Osteocyte (in vitro differentiated cells): ENCODE results near the gene ANKRD55. TPM values are rescaled to one million over a fixed set of nuclear protein-coding genes. Genes with fewer than 3 reads are reported as not detected.

Source experiments
- DNase-seq: peaks from one replicate; pipeline ENCODE4 v3.0.0; 2021; ENCODE audit warnings: mixed read lengths; ENCODE audit not compliant: unreplicated experiment; ENCODE audit errors: extremely low spot score
- H3K27ac Mint-ChIP-seq: one replicate; pipeline ENCODE4 v1.8.0; 2021; ENCODE audit warnings: mild to moderate bottlenecking, mixed read lengths; ENCODE audit not compliant: unreplicated experiment
- H3K27me3 Mint-ChIP-seq: one replicate; pipeline ENCODE4 v1.8.0; 2021; ENCODE audit warnings: mixed read lengths; ENCODE audit not compliant: unreplicated experiment
- H3K36me3 Mint-ChIP-seq: one replicate; pipeline ENCODE4 v1.8.0; 2021; ENCODE audit warnings: mixed read lengths; ENCODE audit not compliant: unreplicated experiment
- H3K4me1 Mint-ChIP-seq: one replicate; pipeline ENCODE4 v1.8.0; 2021; ENCODE audit warnings: mixed read lengths; ENCODE audit not compliant: unreplicated experiment
- H3K4me3 Mint-ChIP-seq: one replicate; pipeline ENCODE4 v1.8.0; 2021; ENCODE audit warnings: mild to moderate bottlenecking, moderate library complexity, mixed read lengths; ENCODE audit not compliant: unreplicated experiment
- H3K9me3 Mint-ChIP-seq: one replicate; pipeline ENCODE4 v1.8.0; 2021; ENCODE audit warnings: mixed read lengths; ENCODE audit not compliant: unreplicated experiment
- total RNA-seq: library from RNA; stranded (reverse); gene quantifications from 2 replicates; pipeline ENCODE4 v1.2.1, GENCODE V29; 2021
- TF ChIP-seq, protein P1 (sequence below): fragments of 200-600 bp; sonication (generic); IDR thresholded peaks from 2 replicates; pipeline ENCODE4 v1.5.0; 2021; ENCODE audit warnings: antibody characterized with exemption, mild to moderate bottlenecking, moderate library complexity

Gene ANKRD55
- total RNA-seq, 1 donor from 2014 or later, result not detected

DNA sequence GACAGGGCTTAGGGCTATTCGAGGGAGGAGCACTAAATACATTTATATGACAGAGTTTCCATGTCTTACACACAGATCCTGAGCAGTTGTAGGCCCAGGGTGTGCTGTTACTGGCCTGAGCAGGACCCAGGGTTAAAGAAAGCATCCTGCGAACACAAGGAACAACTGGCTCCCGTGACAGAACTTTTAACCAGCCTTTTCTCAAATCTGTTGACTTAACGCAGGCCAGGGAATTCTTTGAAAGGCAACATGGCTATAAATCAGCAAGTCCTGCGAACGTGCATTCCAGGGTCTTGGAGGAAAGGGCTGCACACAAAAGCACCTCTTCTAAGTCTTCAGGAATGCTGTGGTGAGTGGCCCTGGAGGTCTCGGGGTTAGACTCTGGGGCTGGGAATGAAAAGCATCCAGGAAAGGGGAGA is 45.2 kb upstream of the ANKRD55 start:
- H3K4me1 Mint-ChIP-seq, result no peaks in the 10 kb centered on the region
- H3K27me3 Mint-ChIP-seq, result no peaks in the 10 kb centered on the region
- H3K36me3 Mint-ChIP-seq, result no peaks in the 10 kb centered on the region
- DNase-seq, result no peak
- no peak overlapping the region for H3K4me3 Mint-ChIP-seq
- peak overlapping the region; percentile 83 for H3K27ac Mint-ChIP-seq
- H3K9me3 Mint-ChIP-seq, result no peaks in the 10 kb centered on the region
- TF ChIP-seq, protein P1, sequence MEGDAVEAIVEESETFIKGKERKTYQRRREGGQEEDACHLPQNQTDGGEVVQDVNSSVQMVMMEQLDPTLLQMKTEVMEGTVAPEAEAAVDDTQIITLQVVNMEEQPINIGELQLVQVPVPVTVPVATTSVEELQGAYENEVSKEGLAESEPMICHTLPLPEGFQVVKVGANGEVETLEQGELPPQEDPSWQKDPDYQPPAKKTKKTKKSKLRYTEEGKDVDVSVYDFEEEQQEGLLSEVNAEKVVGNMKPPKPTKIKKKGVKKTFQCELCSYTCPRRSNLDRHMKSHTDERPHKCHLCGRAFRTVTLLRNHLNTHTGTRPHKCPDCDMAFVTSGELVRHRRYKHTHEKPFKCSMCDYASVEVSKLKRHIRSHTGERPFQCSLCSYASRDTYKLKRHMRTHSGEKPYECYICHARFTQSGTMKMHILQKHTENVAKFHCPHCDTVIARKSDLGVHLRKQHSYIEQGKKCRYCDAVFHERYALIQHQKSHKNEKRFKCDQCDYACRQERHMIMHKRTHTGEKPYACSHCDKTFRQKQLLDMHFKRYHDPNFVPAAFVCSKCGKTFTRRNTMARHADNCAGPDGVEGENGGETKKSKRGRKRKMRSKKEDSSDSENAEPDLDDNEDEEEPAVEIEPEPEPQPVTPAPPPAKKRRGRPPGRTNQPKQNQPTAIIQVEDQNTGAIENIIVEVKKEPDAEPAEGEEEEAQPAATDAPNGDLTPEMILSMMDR, result no peak

DNA sequence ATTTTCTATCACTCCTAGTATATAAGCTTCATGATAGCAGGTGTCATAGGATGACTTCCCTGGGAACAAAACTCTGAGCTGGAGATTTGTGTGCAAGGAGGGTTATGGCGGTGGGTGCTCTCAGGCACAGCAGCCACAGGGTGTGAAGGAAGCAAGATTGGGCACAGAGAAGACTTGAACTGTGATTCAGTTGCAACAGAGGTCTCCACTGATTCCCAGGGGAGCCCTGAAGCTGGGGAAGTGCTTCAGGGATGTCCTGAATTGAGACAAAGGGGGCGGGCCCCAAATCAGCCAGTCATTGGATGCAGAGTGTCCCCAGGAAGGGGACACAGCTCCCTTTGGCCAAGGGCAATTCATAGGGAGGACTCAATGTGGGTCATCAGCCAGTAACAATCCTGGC is 44.4 kb upstream of the ANKRD55 start:
- no peak for DNase-seq
- Mint-ChIP-seq H3K36me3 (no peaks in the 10 kb centered on the region), H3K9me3 (no peaks in the 10 kb centered on the region), H3K27me3 (no peaks in the 10 kb centered on the region), H3K4me3 (no peak overlapping the region), H3K4me1 (no peaks in the 10 kb centered on the region), H3K27ac (peak overlapping the region; percentile 83)
- TF ChIP-seq, protein P1, result no peak

DNA sequence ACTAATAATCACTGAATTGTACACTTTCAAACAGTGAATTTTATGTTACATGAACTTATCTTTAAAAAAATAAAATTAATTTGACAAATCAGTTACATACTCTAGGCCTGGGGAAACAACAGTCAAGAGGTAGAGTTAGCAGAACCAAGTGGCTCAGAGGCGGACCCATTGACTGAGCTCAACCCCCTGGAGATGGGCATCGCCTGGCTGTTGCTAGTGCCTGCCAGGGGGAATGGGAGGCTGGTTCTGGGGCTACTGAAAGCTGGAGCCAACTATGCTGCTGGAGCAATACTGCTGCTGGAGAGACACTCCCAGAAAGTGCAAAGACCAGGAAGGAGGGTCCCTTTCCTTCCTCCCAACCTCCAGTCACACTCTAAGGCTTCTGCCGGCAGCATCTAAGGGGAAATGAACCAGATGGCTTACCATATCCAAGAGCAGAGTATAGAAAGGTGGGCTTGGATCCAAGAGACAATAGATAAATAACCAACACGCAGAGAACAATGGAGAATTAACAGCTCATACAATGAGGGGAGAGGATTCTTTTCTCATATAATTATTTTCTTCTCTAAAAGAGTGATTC is 40.3 kb upstream of the ANKRD55 start:
- H3K27me3 Mint-ChIP-seq, result no peaks in the 10 kb centered on the region
- H3K36me3 Mint-ChIP-seq, result no peaks in the 10 kb centered on the region
- H3K4me3 Mint-ChIP-seq, result no peak overlapping the region
- H3K4me1 Mint-ChIP-seq, result peaks cover 24% of the 10 kb centered on the region
- no peak overlapping the region for H3K27ac Mint-ChIP-seq
- TF ChIP-seq, protein P1, result no peak
- H3K9me3 Mint-ChIP-seq, result no peaks in the 10 kb centered on the region
- DNase-seq, result no peak

DNA sequence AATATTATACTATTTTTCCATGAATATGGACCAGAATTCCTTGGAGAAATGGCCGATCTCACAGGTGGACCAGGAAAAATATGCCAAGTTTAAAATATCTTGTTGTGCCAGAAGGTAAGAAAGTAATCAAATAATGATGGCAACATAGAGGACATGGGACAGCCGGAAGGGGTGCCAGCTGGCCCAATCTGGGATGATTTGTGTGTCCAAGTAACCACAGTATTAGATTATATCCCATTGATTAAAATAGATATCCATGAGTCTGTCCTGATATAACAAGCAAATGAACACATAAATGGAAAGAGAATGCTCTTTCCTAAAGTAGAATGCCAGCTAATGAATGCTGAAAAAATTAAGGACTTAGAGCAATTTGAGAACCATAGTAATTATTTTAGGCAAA is 39.6 kb upstream of the ANKRD55 start:
- Mint-ChIP-seq H3K9me3 (no peaks in the 10 kb centered on the region), H3K27ac (no peak overlapping the region), H3K4me3 (no peak overlapping the region), H3K36me3 (no peaks in the 10 kb centered on the region), H3K27me3 (no peaks in the 10 kb centered on the region), H3K4me1 (peaks cover 24% of the 10 kb centered on the region)
- DNase-seq, result no peak
- TF ChIP-seq, protein P1, result no peak

DNA sequence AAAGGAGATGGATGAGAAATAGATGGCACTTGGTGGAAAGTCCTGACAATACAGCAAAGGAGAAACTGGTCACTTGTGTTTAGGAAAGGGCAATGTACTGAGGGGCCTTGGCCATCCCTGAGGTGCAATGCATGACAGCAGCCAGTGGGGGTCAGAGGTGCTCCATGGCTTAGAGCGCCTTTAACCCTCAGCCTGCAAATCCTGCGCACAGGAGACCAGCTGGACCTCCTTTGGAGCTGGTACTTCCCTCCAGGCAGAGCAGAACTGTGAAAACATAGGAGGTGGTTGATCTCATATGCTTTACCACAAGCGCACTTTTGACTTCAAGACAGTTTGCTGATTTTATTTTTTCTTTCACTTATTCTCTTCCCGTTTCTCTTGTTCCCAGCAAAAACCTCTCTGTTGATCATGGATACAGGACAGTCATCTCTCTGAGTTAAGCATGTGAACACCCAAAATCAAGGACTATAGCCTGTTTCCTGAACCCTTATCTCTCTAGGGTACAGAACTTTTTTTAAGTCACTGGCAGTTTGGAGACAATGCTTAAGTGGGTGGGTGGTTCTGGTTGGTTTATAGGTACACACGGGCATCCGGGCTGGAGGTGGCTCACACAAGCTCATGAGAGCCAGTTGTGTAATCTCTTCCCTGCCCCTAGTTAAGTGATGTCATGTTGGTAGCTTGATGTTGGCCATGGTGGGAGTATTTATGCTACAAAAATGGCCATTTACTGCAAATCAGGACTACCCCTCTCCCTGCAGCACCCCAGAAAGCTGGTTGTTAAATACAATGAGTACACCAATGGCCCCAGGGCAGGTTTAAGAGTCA is 37.6 kb upstream of the ANKRD55 start:
- H3K9me3 Mint-ChIP-seq, result no peaks in the 10 kb centered on the region
- no peaks in the 10 kb centered on the region for H3K36me3 Mint-ChIP-seq
- peak overlapping the region; percentile 70 for H3K27ac Mint-ChIP-seq
- TF ChIP-seq, protein P1, result peak; percentile 97
- peak; percentile 94 for DNase-seq
- H3K4me3 Mint-ChIP-seq, result no peak overlapping the region
- no peaks in the 10 kb centered on the region for H3K27me3 Mint-ChIP-seq
- H3K4me1 Mint-ChIP-seq, result peaks cover 24% of the 10 kb centered on the region
